Stimulated activated CD8-positive, alpha-beta memory T cell treated with anti-CD3 and anti-CD28 coated beads, Interleukin-2, amount 100 ng/mL, for 1 hour (primary cell): Measurements from ENCODE around the gene PFDN5.
A peak's percentile ranks its signal among the peaks of the same experiment; 100 is the strongest.

Source experiments
- DNase-seq, 2 donors: peaks; one replicate each; pipeline ENCODE4 v3.0.0-alpha.2; 2020; ENCODE audit warnings: low read depth in 2 of 2

Gene PFDN5

DNA sequence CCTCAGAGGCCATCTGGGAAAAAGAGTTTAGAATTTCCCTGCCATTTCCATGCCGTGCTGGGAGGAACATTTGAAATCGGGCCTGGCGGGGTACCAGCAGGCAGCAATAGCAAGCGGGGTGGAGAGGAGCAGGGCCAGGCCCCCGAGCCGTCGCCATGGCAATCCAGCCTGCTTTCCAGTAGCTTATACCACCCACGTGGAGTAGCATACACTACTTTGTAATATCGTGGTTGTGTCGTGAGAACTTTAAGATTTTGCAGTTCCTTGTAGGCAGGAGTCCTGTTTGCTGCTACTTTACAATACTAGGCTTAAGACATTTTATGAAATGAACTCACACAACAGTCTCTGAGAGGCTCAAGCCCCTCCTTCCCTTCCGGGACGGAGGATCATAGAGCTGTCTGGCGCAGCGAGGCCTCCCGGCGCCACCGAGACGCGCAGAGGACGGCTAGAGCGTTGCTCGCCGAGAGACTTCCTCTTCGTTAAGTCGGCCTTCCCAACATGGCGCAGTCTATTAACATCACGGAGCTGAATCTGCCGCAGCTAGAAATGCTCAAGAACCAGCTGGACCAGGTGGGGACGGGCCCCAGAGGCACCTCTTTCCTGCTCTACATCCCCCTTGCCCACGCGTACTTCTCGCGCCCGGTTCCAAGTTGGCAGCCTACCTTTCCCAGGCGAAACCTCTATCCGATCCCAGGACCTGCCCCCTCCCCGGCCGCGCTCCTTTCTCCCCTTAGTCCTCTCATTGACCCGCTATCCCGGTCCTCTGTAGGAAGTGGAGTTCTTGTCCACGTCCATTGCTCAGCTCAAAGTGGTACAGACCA lies at the start of gene PFDN5:
PFDN5 (plus strand) TSS at position 473 of the 821 bp plus-strand sequence; CDS start at position 499, 26 bp downstream.
- peak; percentile 70 to 76 for DNase-seq

DNA sequence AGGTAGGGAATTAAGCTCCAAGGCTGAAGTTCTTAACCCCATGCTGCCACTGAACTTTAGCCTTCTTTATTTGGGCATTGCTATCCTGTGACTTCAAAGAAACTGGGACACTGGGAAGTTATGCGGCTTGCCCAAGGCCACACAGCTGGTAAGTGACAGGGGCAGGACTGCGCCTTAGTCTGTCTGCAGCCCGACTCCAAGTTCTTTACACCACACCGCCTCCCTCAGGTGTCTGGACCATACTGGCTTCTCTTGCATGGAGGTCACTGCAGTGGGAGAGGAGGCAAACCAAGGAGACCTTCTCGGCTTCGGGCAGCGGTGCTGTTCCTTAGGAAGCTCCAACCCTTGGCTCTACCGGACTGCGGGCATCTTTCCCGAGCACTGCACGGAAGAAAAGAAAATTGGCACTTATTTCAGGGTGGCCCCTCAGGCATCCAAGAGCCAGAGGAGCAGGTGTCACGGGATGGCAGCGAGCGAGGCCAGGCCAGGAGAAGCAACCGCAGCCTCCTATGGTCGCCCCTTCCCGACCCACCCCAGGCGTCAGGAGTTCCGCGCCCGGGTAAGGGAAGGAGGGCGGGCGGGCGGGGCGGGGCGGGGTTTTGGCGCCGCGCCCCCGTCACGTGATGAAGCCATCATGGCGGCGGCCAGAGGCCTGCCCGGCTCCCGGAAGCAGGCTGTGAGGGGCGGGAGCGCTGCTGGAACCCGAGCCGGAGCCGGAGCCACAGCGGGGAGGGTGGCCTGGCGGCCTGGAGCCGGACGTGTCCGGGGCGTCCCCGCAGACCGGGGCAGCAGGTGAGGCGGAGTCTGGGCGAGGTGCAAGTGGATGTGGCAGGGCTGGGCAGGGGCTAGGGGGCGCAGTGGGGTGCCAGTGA lies 43.6 kb upstream of the PFDN5 start:
- peak in 1 of 2 donors; percentile 46 for DNase-seq

DNA sequence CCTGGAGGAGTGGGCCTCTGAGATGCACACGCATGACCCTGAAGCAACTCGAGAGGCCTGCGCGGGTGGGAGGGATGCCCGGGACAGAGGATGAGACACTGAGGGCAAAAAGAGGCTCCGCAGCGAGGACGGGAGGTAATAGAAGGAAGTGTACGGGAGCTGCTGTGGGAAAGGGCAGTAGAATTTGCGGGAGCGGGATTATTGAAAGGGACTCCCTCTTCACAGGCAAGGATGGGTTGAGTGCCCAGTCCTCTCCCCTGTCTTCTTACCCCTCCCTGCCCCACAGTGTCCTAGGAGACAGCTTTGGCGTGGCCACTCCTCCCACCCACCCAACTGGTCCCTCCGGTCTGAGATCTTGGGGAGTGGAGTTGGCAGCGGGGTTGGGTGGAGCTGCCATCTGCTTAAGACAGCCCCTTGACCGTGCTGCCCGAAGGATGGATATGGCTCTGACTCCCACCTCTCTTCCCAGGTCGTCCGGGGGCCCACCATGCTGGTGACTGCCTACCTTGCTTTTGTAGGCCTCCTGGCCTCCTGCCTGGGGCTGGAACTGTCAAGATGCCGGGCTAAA lies 42.9 kb upstream of the PFDN5 start:
- DNase-seq: no peak

GRCh38 chr12:53253298-53253697 lies 42.0 kb upstream of the PFDN5 start:
- no peak for DNase-seq

- DNase-seq: no peak
Measured at GRCh38 chr12:53254816-53255545, 40.4 kb upstream of the PFDN5 start.

GRCh38 chr12:53255996-53256395 lies 39.3 kb upstream of the PFDN5 start:
- DNase-seq: no peak

DNA sequence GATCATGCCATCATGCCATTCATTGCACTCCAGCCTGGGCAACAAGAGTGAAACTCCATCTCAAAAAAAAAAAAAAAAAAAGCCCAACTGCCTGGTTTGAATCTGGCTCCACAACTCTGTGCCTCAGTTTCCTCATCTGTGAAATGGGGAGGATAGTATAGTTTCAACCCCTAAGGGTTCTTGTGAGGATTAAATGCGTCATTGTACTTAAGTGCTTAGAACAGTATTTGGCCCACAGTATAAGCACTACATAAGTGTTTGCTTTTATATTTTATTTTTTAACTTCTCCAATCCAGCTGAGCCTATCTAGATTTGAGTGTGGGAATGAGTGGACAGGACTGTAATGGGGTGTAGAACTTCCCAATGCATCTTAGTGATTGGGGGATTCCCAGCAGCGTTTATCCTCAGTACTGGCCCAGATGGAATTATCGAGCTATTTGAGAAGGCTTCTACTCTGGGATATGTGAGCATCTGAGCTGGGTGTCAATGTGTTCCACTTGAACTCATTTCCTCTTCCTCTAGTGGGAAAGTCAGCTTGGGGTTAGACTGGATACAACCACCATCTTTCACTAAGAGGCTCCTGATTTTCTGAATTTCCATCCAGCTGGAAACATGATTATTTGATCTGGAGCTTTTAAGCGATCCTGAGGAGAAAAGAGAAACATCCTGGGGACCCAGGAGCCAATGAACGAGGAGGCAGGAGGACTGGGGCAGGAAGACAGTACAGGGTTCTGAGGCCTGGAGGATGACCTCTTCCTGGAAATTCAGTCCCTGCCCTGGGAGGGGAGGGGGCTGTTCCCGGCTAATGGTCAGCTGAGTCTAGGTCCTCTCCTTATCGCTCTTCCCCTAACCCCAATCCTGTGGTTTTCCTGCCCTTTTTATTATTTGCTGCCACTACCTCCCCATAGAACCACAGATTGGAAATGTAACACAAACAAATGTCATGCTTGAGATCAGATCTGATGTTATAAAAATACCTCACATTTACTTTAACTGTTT lies 36.5 kb upstream of the PFDN5 start:
- DNase-seq: no peak

GRCh38 chr12:53259891-53260290 lies 35.5 kb upstream of the PFDN5 start:
- no peak for DNase-seq

DNA sequence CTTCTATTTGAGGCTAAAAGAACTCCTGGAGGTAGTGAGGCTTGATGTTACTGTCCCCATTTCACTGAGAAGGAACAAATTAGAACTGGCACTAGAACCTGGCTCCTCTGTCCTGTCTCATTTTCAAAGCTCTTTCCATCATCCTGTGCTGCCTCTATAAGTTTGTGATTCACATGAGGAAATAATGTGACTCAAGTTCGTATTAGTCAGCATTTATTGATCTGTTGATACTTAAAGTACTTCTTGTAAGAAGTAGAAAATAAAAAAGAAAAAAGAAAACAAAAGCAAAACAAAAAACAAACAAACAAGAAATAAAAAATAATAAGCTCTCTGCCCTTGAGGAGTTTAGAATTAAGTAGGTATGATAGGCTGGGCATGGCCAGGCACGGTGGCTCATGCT lies 29.6 kb upstream of the PFDN5 start:
- DNase-seq: no peak

GRCh38 chr12:53267306-53267998 lies 27.9 kb upstream of the PFDN5 start:
- no peak for DNase-seq

DNA sequence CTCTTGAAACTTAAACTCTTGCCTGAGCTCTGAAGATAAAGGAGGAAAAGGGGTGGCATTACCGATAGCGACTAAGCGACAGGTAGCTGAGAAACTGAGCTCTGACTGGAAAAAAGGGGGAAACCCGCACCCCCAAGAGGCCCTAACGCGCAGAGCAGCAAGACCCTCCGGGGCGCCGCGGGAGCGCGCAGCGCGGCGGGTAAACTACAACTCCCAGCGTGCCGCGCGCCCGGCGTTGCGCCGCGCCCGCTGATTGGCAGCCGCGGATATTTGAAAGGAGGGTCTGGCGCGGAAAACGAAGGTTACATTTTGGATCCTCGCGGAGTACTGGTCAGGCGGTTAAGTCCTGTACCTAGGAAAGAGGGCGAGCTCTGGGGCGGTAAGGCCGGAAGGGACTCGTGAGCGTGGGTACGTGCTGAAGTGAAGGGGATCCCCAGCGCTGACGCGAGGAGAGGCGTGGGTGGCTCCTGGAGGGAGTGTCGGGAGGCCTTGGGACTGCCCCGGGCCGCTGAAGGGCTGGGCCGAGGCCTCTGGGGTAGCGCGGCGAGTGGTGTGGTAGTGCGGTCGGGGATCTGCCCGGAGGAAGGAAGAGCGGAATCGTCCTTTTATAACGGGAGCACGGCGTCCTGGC lies 27.2 kb upstream of the PFDN5 start, which contains the start of gene ESPL1:
ESPL1 (plus strand) TSS at position 301 of the 631 bp plus-strand sequence. CDS start 468 bp downstream, outside the sequence.
- peak; percentile 65 to 69 for DNase-seq

GRCh38 chr12:53268630-53269562 lies 26.4 kb upstream of the PFDN5 start:
- DNase-seq: no peak

DNA sequence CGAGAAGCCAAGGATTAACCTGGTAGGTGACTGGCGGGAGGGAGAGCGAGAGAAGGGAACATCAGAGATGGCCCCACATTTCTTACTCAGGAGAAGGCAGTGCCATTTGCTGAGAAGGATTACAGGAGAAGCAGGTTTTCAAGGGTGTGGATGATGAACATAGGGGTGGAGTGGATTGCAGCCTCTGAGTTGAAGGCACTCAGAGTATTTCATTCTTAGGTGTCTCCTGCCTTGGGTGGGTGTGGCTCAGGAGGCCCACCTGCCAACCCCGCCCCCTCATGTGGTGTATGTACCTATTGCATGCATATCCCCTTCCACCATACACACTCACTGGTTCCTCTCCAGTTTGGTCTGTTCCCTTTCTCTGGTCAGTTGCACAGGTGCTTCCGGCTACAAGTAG lies 20.9 kb upstream of the PFDN5 start:
- no peak for DNase-seq

- no peak for DNase-seq
Measured at GRCh38 chr12:53276511-53276910, 18.8 kb upstream of the PFDN5 start.

DNA sequence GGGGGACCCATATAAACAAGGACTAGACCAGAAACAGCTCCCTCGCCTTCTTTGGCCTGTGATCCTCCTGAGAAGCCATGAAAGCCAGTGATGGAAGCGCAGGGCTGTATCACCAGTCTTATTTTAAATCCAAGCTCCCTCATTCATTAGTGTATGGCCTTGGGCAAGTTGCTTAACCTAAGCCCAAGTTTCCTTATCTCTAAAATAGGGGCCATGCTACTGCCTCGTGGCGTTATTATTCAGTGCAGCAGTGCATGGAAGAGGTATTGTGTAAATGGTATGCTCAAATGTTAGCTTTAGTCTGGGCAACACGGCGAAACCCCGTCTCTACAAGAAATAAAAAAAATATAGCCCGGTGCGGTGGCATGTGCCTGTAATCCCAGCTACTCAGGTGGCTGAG lies 17.4 kb upstream of the PFDN5 start:
- no peak for DNase-seq

DNA sequence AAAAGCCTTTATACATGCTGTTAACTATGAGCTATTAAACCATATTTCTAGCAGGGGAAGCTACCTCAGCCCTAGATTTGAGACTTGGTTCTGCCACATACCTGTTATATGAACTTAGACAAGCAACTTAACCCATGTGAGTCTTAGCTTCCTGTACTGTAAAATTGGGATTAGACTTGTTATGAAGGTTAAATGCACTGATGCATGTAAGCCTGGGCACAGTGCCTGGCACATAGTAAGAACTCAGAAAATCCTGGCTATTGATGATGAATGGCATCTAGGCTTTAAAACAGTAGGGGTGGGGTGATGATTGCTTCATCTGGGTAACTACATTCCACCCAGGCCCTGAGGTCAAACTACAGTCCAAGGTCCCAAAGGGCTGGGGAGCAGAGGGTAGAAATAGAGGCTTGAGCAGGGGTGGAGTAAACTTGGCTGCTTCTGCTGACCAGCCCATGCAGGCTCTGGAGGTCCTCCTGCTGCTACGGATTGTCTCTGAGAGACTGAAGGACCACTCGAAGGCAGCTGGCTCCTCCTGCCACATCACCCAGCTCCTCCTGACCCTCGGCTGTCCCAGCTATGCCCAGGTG lies 16.0 kb upstream of the PFDN5 start:
- DNase-seq: no peak

DNA sequence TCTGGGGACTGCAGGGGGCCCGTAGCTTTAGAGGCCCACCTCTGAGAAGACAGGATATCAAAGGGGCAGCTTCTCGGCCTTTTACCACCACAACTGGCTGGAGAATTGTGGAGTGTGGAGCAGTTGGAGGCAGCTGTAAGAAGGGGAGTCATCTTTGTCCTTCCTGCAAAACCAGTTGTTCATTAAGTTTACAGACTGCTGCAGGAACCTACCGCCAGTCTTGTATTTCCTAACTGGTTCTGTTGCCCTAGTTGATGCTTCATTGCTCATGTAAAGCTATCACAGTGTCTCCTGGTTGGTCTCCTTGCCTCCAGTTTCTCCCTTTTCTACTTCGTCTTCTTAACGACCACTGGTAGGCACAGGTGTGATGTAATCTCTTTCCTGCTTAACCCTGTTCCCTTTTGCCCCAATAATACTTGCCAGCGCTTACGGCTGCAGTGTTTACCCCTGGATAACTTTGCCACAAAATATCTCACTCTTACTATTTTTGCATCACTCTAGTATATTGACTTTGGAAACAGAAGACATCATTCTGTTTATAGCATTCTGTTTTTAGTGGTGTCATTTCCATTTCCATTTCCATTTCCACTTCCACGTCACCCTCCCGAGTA lies 15.3 kb upstream of the PFDN5 start:
- no peak for DNase-seq
